HEK293 (cell line): ENCODE data around the gene PPP1R2B.

Experiments
- CTCF ChIA-PET: fragments of 350-600 bp; formaldehyde crosslinking; extraction: SDS; loops from one replicate; lab custom pipeline; 2021; ENCODE audit warnings: antibody characterized with exemption; lab: Yijun Ruan, JAX
- POLR2A ChIA-PET: fragments of 300-600 bp; formaldehyde crosslinking; extraction: SDS; loops from one replicate; lab custom pipeline; 2020; ENCODE audit warnings: antibody characterized with exemption, inconsistent platforms; lab: Yijun Ruan, JAX
- H3K27ac ChIP-seq: fragments of 200-500 bp; sonication (Bioruptor generic); 2 replicates; pipeline ENCODE4 v1.5.1; 2014; ENCODE audit warnings: low read depth, low read length, control low read depth, inconsistent platforms; ENCODE audit errors: extremely low read depth
- H3K36me3 ChIP-seq, 2 experiments: fragments of 200-500 bp in 1 of 2; sonication (Bioruptor generic) in 1 of 2; 1 replicate in 1 of 2; 2 replicates in 1 of 2; pipeline ENCODE4 v1.5.1; 2014 to 2017; ENCODE audit warnings: inconsistent platforms in 2 of 2, low read length in 2 of 2; ENCODE audit not compliant: control insufficient read depth in 2 of 2, insufficient read depth in 1 of 2
- H3K4me1 ChIP-seq: fragments of 200-500 bp; sonication (Bioruptor generic); 2 replicates; pipeline ENCODE4 v1.5.1; 2014; ENCODE audit warnings: mild to moderate bottlenecking, low read length, inconsistent platforms; ENCODE audit not compliant: control insufficient read depth, insufficient read depth
- H3K4me3 ChIP-seq: 2 replicates; pipeline ENCODE4 v1.5.1; 2011; ENCODE audit warnings: low read depth, mild to moderate bottlenecking, control low read depth, low read length, moderate library complexity
- H3K9me3 ChIP-seq: fragments of 200-500 bp; sonication (Bioruptor generic); 2 replicates; pipeline ENCODE4 v1.5.1; 2014; ENCODE audit warnings: low read depth, low read length, inconsistent platforms; ENCODE audit not compliant: control insufficient read depth, insufficient read depth
- IKZF3 ChIP-seq: fragments of 450-650 bp; IDR thresholded peaks from 2 replicates; pipeline ENCODE4 v1.5.0; 2018; ENCODE audit warnings: missing biosample characterization, mild to moderate bottlenecking, missing genetic modification characterization, moderate library complexity
- PRDM1 ChIP-seq: fragments of 450-650 bp; formaldehyde crosslinking; IDR thresholded peaks from 2 replicates; pipeline ENCODE4; 2016; ENCODE audit warnings: missing biosample characterization, missing genetic modification characterization
- ZBTB20 ChIP-seq: fragments of 450-650 bp; formaldehyde crosslinking; IDR thresholded peaks from 2 replicates; pipeline ENCODE4 v1.5.1; 2016; ENCODE audit warnings: missing biosample characterization, missing genetic modification characterization
- ZNF121 ChIP-seq: fragments of 450-650 bp; formaldehyde crosslinking; IDR thresholded peaks from 2 replicates; pipeline ENCODE4 v1.5.1; 2016; ENCODE audit warnings: missing biosample characterization, missing genetic modification characterization
- ZNF132 ChIP-seq: fragments of 450-650 bp; formaldehyde crosslinking; IDR thresholded peaks from 2 replicates; pipeline ENCODE4 v1.5.1; 2017; ENCODE audit warnings: missing biosample characterization, missing genetic modification characterization, borderline replicate concordance
- ZNF174 ChIP-seq: fragments of 450-650 bp; formaldehyde crosslinking; IDR thresholded peaks from 2 replicates; pipeline ENCODE4 v1.5.0; 2017; ENCODE audit warnings: missing biosample characterization, mild to moderate bottlenecking, missing genetic modification characterization
- ZNF302 ChIP-seq: fragments of 450-650 bp; formaldehyde crosslinking; IDR thresholded peaks from 2 replicates; pipeline ENCODE4 v1.5.1; 2016; ENCODE audit warnings: missing biosample characterization, missing genetic modification characterization, low read depth
- ZNF324 ChIP-seq: fragments of 450-650 bp; formaldehyde crosslinking; IDR thresholded peaks from 2 replicates; pipeline ENCODE4 v1.5.1; 2016; ENCODE audit warnings: missing biosample characterization, missing genetic modification characterization
- ZNF549 ChIP-seq: fragments of 450-650 bp; IDR thresholded peaks from 2 replicates; pipeline ENCODE4 v1.5.1; 2018; ENCODE audit warnings: missing biosample characterization, missing genetic modification characterization, mild to moderate bottlenecking, inconsistent platforms, moderate library complexity
- ZNF555 ChIP-seq: fragments of 450-650 bp; formaldehyde crosslinking; conservative IDR thresholded peaks from 2 replicates; pipeline ENCODE4 v1.5.1; 2017; ENCODE audit warnings: missing biosample characterization, mild to moderate bottlenecking, missing genetic modification characterization, inconsistent platforms
- ZNF596 ChIP-seq: fragments of 450-650 bp; IDR thresholded peaks from 2 replicates; pipeline ENCODE4 v1.5.0; 2018; ENCODE audit warnings: missing biosample characterization, mild to moderate bottlenecking, missing genetic modification characterization, moderate library complexity
- ZNF610 ChIP-seq: fragments of 450-650 bp; formaldehyde crosslinking; IDR thresholded peaks from 2 replicates; pipeline ENCODE4 v1.5.1; 2016; ENCODE audit warnings: missing biosample characterization, missing genetic modification characterization, borderline replicate concordance
- ZNF654 ChIP-seq: fragments of 450-650 bp; formaldehyde crosslinking; IDR thresholded peaks from 2 replicates; pipeline ENCODE4 v1.5.1; 2016; ENCODE audit warnings: low read depth, missing biosample characterization, missing genetic modification characterization
- TF ChIP-seq, protein P1 (sequence below): fragments of 450-650 bp; formaldehyde crosslinking; conservative IDR thresholded peaks from 2 replicates; pipeline ENCODE4 v1.5.1; 2016; ENCODE audit warnings: low read depth, missing biosample characterization, missing genetic modification characterization
- TF ChIP-seq, protein P2 (sequence below): fragments of 450-650 bp; formaldehyde crosslinking; IDR thresholded peaks from 2 replicates; pipeline ENCODE4 v1.5.1; 2016; ENCODE audit warnings: missing biosample characterization, missing genetic modification characterization
- TF ChIP-seq, protein P3 (sequence below): fragments of 450-650 bp; formaldehyde crosslinking; IDR thresholded peaks from 2 replicates; pipeline ENCODE4 v1.5.1; 2016; ENCODE audit warnings: missing biosample characterization, missing genetic modification characterization

The PPP1R2B gene

DNA sequence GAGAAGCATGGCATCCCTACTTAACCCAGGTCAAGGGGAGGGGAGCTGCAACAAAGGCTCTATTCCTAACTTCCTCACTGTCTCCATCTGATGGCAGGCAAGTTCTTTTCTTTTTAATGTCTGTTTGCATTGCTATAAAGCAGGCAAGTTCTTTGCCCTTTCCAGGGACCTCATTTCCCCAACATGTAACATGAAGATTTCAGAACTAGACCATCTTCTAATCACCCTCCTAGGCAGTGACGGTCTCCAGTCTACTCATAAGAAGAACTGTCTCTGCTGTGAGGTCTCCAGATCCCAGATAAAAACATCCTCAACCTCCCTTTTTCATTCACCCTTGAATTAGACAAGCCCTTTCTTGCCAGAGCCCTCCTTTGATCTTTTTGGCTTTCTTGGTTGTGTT is 42.1 kb downstream of the PPP1R2B start:
- Histone ChIP-seq H3K4me3 (no peak overlapping the region), H3K36me3 (no peaks in the 10 kb centered on the region), H3K9me3 (no peaks in the 10 kb centered on the region), H3K27ac (no peak overlapping the region), H3K4me1 (no peaks in the 10 kb centered on the region)
- TF ChIP-seq, protein P1, sequence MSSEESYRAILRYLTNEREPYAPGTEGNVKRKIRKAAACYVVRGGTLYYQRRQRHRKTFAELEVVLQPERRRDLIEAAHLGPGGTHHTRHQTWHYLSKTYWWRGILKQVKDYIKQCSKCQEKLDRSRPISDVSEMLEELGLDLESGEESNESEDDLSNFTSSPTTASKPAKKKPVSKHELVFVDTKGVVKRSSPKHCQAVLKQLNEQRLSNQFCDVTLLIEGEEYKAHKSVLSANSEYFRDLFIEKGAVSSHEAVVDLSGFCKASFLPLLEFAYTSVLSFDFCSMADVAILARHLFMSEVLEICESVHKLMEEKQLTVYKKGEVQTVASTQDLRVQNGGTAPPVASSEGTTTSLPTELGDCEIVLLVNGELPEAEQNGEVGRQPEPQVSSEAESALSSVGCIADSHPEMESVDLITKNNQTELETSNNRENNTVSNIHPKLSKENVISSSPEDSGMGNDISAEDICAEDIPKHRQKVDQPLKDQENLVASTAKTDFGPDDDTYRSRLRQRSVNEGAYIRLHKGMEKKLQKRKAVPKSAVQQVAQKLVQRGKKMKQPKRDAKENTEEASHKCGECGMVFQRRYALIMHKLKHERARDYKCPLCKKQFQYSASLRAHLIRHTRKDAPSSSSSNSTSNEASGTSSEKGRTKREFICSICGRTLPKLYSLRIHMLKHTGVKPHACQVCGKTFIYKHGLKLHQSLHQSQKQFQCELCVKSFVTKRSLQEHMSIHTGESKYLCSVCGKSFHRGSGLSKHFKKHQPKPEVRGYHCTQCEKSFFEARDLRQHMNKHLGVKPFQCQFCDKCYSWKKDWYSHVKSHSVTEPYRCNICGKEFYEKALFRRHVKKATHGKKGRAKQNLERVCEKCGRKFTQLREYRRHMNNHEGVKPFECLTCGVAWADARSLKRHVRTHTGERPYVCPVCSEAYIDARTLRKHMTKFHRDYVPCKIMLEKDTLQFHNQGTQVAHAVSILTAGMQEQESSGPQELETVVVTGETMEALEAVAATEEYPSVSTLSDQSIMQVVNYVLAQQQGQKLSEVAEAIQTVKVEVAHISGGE (tag by site-specific recombination): no peak
- TF ChIP-seq ZNF555 (tag by site-specific recombination) (no peak), ZBTB20 (tag by site-specific recombination) (no peak), ZNF549 (tag by site-specific recombination) (no peak), PRDM1 (tag by site-specific recombination) (no peak), ZNF302 (tag by site-specific recombination) (no peak), ZNF324 (tag by site-specific recombination) (no peak), ZNF596 (no peak), ZNF610 (no peak), ZNF174 (no peak), ZNF654 (no peak)
- TF ChIP-seq, protein P2, sequence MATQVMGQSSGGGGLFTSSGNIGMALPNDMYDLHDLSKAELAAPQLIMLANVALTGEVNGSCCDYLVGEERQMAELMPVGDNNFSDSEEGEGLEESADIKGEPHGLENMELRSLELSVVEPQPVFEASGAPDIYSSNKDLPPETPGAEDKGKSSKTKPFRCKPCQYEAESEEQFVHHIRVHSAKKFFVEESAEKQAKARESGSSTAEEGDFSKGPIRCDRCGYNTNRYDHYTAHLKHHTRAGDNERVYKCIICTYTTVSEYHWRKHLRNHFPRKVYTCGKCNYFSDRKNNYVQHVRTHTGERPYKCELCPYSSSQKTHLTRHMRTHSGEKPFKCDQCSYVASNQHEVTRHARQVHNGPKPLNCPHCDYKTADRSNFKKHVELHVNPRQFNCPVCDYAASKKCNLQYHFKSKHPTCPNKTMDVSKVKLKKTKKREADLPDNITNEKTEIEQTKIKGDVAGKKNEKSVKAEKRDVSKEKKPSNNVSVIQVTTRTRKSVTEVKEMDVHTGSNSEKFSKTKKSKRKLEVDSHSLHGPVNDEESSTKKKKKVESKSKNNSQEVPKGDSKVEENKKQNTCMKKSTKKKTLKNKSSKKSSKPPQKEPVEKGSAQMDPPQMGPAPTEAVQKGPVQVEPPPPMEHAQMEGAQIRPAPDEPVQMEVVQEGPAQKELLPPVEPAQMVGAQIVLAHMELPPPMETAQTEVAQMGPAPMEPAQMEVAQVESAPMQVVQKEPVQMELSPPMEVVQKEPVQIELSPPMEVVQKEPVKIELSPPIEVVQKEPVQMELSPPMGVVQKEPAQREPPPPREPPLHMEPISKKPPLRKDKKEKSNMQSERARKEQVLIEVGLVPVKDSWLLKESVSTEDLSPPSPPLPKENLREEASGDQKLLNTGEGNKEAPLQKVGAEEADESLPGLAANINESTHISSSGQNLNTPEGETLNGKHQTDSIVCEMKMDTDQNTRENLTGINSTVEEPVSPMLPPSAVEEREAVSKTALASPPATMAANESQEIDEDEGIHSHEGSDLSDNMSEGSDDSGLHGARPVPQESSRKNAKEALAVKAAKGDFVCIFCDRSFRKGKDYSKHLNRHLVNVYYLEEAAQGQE (tag by site-specific recombination): no peak
- ChIA-PET POLR2A (no interaction called here), CTCF (no interaction called here)

DNA sequence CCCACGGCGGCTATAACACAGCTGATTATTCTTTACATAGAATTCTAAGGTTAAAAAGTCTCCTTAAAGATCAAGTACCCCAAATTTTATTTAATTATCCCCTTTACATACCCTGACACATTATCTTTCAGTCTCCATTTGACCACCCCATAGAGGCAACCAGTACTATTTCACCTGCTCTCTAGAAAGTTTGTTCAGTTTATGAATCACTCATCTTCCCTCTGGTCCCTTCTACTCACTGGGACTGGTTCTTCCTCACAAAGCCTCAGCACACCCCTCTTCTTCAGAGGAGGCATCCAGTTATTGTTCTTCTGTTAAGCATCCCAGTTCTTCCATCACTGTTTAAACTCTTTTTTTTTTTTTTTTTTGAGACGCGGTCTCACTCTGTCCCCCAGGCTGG is 42.8 kb downstream of the PPP1R2B start:
- H3K36me3 ChIP-seq: no peaks in the 10 kb centered on the region
- H3K27ac ChIP-seq: no peak overlapping the region
- no peak overlapping the region for H3K4me3 ChIP-seq
- CTCF ChIA-PET: no interaction called here
- POLR2A ChIA-PET: no interaction called here
- H3K9me3 ChIP-seq: no peaks in the 10 kb centered on the region
- TF ChIP-seq ZNF121: no peak
- TF ChIP-seq IKZF3 (tag by site-specific recombination): no peak
- TF ChIP-seq, protein P3, sequence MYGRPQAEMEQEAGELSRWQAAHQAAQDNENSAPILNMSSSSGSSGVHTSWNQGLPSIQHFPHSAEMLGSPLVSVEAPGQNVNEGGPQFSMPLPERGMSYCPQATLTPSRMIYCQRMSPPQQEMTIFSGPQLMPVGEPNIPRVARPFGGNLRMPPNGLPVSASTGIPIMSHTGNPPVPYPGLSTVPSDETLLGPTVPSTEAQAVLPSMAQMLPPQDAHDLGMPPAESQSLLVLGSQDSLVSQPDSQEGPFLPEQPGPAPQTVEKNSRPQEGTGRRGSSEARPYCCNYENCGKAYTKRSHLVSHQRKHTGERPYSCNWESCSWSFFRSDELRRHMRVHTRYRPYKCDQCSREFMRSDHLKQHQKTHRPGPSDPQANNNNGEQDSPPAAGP (tag by site-specific recombination): no peak
- TF ChIP-seq ZNF132 (tag by site-specific recombination): no peak
- no peaks in the 10 kb centered on the region for H3K4me1 ChIP-seq
